Activated CD4-positive, CD25-positive, alpha-beta regulatory T cell treated with anti-CD3 and anti-CD28 coated beads, Interleukin-2, amount 50 U/mL, for 72 hours (primary cell): Measurements from ENCODE around the gene MAGI1.
A peak's percentile ranks its signal among the peaks of the same experiment; 100 is the strongest.
"Not testable (repeated sequence)": the region's sequence is repeated elsewhere in the genome, so short reads cannot be mapped to it uniquely, and the experiment has no call there.

Experiments
- DNase-seq: peaks from one replicate; pipeline ENCODE4 v3.0.0; 2021

Gene MAGI1

GRCh38 chr3:66038726-66039589, at the start of gene MAGI1:
TSS of gene MAGI1 (minus strand) at chr3:66038918. CDS start at chr3:66038308, 610 bp downstream.
- peak; percentile 30 for DNase-seq

- no peak for DNase-seq
Observed at GRCh38 chr3:66083784-66084213, 45.1 kb upstream of the MAGI1 start.

GRCh38 chr3:66083096-66083678, 44.5 kb upstream of the MAGI1 start:
- DNase-seq, result no peak

- DNase-seq, result no peak
Observed at GRCh38 chr3:66082679-66083078, 44.0 kb upstream of the MAGI1 start.

- DNase-seq, result no peak
Observed at GRCh38 chr3:66080167-66080566, 41.4 kb upstream of the MAGI1 start.

GRCh38 chr3:66077973-66078372, 39.3 kb upstream of the MAGI1 start:
- DNase-seq, result no peak

GRCh38 chr3:66076861-66077470, 38.2 kb upstream of the MAGI1 start:
- DNase-seq, result no peak

GRCh38 chr3:66075281-66075680, 36.6 kb upstream of the MAGI1 start:
- no peak for DNase-seq

GRCh38 chr3:66073464-66074141, 34.9 kb upstream of the MAGI1 start:
- DNase-seq, result no peak

GRCh38 chr3:66068255-66068654, 29.5 kb upstream of the MAGI1 start:
- DNase-seq, result no peak

- DNase-seq, result no peak
Observed at GRCh38 chr3:66066963-66067617, 28.4 kb upstream of the MAGI1 start.

GRCh38 chr3:66055289-66055688, 16.6 kb upstream of the MAGI1 start:
- DNase-seq, result no peak

- no peak for DNase-seq
Observed at GRCh38 chr3:66053550-66054094, 14.9 kb upstream of the MAGI1 start.

- no peak for DNase-seq
Observed at GRCh38 chr3:66052721-66053549, 14.2 kb upstream of the MAGI1 start.

GRCh38 chr3:66050821-66051220, 12.1 kb upstream of the MAGI1 start:
- DNase-seq, result no peak

GRCh38 chr3:66048051-66048395, 9.3 kb upstream of the MAGI1 start:
- DNase-seq, result no peak

- DNase-seq, result no peak
Observed at GRCh38 chr3:66047311-66048050, 8.8 kb upstream of the MAGI1 start.

- DNase-seq, result not testable (repeated sequence)
Observed at GRCh38 chr3:66046321-66046720, 7.6 kb upstream of the MAGI1 start.

- DNase-seq, result no peak
Observed at GRCh38 chr3:66041828-66042227, 3.1 kb upstream of the MAGI1 start.

- no peak for DNase-seq
Observed at GRCh38 chr3:66041116-66041515, 2.4 kb upstream of the MAGI1 start.

- DNase-seq, result no peak
Observed at GRCh38 chr3:66039590-66039887, 821 bp upstream of the MAGI1 start.
